Osteocyte (in vitro differentiated cells): ENCODE data around the gene LDLRAD2. TPM values are rescaled to one million over a fixed set of nuclear protein-coding genes. Genes with fewer than 3 reads are reported as not detected.

ENCODE experiments used
- DNase-seq: peaks from one replicate; pipeline ENCODE4 v3.0.0; 2021; ENCODE audit warnings: mixed read lengths; ENCODE audit not compliant: unreplicated experiment; ENCODE audit errors: extremely low spot score
- H3K27ac Mint-ChIP-seq: one replicate; pipeline ENCODE4 v1.8.0; 2021; ENCODE audit warnings: mild to moderate bottlenecking, mixed read lengths; ENCODE audit not compliant: unreplicated experiment
- H3K27me3 Mint-ChIP-seq: one replicate; pipeline ENCODE4 v1.8.0; 2021; ENCODE audit warnings: mixed read lengths; ENCODE audit not compliant: unreplicated experiment
- H3K36me3 Mint-ChIP-seq: one replicate; pipeline ENCODE4 v1.8.0; 2021; ENCODE audit warnings: mixed read lengths; ENCODE audit not compliant: unreplicated experiment
- H3K4me1 Mint-ChIP-seq: one replicate; pipeline ENCODE4 v1.8.0; 2021; ENCODE audit warnings: mixed read lengths; ENCODE audit not compliant: unreplicated experiment
- H3K4me3 Mint-ChIP-seq: one replicate; pipeline ENCODE4 v1.8.0; 2021; ENCODE audit warnings: mild to moderate bottlenecking, moderate library complexity, mixed read lengths; ENCODE audit not compliant: unreplicated experiment
- H3K9me3 Mint-ChIP-seq: one replicate; pipeline ENCODE4 v1.8.0; 2021; ENCODE audit warnings: mixed read lengths; ENCODE audit not compliant: unreplicated experiment
- CTCF ChIP-seq: fragments of 200-600 bp; sonication (generic); IDR thresholded peaks from 2 replicates; pipeline ENCODE4 v1.5.0; 2021; ENCODE audit warnings: antibody characterized with exemption, mild to moderate bottlenecking, moderate library complexity
- total RNA-seq: library from RNA; stranded (reverse); gene quantifications from 2 replicates; pipeline ENCODE4 v1.2.1, GENCODE V29; 2021

LDLRAD2 gene
- total RNA-seq, 1 donor from 2014 or later: not detected

DNA sequence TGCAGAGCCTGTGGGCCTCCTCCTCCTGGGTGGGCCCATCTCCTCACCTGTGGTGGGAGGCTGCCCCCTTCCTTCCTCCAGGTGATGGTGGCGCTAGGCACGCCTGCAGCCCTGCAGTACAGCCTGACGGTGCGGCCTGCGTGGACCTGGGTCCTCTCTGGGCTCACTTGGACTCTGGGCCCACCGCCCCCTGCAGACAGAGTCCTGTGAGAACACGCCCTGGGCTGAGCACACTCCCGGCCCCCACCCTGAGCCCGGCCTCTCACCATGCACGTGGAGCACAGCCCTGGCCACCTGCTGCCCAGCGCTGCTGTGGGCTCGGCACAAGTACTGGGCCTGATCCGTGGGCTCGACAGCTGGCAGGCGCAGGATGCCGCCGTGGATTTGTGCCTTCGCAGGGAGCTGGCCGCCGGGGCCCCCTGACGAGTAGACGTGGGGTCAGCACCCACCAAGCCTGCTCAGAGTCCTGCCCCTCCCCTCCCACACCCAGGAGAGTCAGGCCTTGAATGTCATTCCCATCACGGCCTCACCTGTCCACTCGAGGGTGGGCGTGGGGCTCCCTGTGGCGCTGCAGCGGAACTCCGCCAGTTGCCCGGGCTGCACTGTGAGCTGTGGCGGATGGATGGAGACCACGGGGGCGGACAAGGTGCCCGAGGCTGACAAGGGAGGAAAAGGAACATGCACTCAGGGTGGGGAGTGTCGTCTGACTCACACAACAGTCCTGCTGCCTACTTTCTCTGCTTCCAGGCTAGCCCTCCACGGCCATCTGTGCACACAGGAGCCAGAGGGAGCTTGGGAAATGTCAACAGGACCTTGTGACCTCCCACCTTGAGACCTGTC lies 43.4 kb downstream of the LDLRAD2 start:
- no peaks in the 10 kb centered on the region for H3K9me3 Mint-ChIP-seq
- no peaks in the 10 kb centered on the region for H3K27me3 Mint-ChIP-seq
- no peak overlapping the region for H3K4me3 Mint-ChIP-seq
- no peak for TF ChIP-seq CTCF
- H3K36me3 Mint-ChIP-seq: peaks cover 31% of the 10 kb centered on the region
- peaks cover 14% of the 10 kb centered on the region for H3K4me1 Mint-ChIP-seq
- no peak overlapping the region for H3K27ac Mint-ChIP-seq
- no peak for DNase-seq

DNA sequence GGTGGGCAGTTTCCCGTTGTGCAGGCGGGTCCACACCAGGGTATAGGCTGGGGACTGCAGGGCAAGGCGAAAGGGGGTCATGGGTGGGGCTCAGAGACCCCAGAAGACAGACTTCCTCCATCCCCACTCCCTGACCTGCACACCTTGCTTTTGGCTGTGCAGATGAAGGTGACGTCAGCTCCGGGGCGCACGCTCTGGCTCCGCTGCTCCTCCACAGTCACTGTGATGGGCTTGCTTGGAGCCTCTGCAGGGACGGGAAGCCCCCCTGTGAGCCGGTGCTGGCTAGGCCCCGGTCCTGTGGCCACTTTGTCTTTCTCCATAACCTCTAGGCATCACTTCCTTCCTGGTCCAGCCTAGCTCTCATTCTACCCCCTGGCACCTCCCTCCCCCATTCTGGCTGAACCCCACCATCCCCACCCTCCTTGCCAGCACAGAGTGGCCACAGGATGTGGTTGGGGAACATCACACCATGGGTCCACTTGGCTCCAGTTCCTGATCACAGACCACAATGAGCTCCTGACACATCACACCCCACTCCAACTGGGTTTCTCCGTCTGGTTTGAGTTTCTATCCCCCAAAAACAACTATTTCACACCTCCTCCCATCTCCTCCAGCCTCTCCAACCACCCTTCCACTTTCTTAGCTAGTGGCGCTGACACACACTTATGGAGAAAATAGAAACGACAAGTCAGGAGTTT lies 45.2 kb downstream of the LDLRAD2 start:
- TF ChIP-seq CTCF: no peak
- Mint-ChIP-seq H3K4me1 (peaks cover 19% of the 10 kb centered on the region), H3K36me3 (peaks cover 37% of the 10 kb centered on the region), H3K27me3 (no peaks in the 10 kb centered on the region), H3K4me3 (no peak overlapping the region), H3K9me3 (no peaks in the 10 kb centered on the region), H3K27ac (no peak overlapping the region)
- DNase-seq: no peak

GRCh38 chr1:21857840-21858670 lies 46.0 kb downstream of the LDLRAD2 start:
- TF ChIP-seq CTCF: no peak
- Mint-ChIP-seq H3K4me3 (no peak overlapping the region), H3K27ac (no peak overlapping the region)

GRCh38 chr1:21859669-21860179 lies 47.7 kb downstream of the LDLRAD2 start:
- H3K9me3 Mint-ChIP-seq: no peaks in the 10 kb centered on the region
- H3K36me3 Mint-ChIP-seq: peaks cover 43% of the 10 kb centered on the region
- DNase-seq: no peak
- H3K27me3 Mint-ChIP-seq: no peaks in the 10 kb centered on the region
- TF ChIP-seq CTCF: no peak
- H3K4me3 Mint-ChIP-seq: no peak overlapping the region
- peaks cover 19% of the 10 kb centered on the region for H3K4me1 Mint-ChIP-seq
- H3K27ac Mint-ChIP-seq: no peak overlapping the region

More at GRCh38 chr1:21857840-21858670, 46.0 kb downstream of the LDLRAD2 start:
- Mint-ChIP-seq H3K27me3 (no peaks in the 10 kb centered on the region), H3K4me1 (peaks cover 19% of the 10 kb centered on the region), H3K9me3 (no peaks in the 10 kb centered on the region), H3K36me3 (peaks cover 37% of the 10 kb centered on the region)
- DNase-seq: no peak
